Measurements from ENCODE around the gene SCAMP4. TPM values are rescaled to one million over a fixed set of nuclear protein-coding genes. Genes with fewer than 3 reads are reported as not detected.

The SCAMP4 gene
- total RNA-seq, 3 donors from 2014 or later = 41.4 to 66.6 (median 44.6) TPM

GRCh38 chr19:1863638-1864479, 41.3 kb upstream of the SCAMP4 start:
- no peak for TF ChIP-seq POLR2A (IDR thresholded peaks at IDR 0.05)
- TF ChIP-seq POLR2AphosphoS5 (IDR thresholded peaks at IDR 0.05) = peak in 1 of 3 donors; percentile 23
- TF ChIP-seq CTCF (IDR thresholded peaks at IDR 0.05) = no peak
- DNase-seq (ENCODE audit: low spot score in 2 of 2) = peak; percentile 87 to 91
- H3K27ac ChIP-seq = peak overlapping the region; percentile 79 to 88
- peaks cover 12 to 30% of the 10 kb centered on the region in 2 donors for H3K4me1 ChIP-seq
- H3K36me3 ChIP-seq = no peaks in the 10 kb centered on the region
- peak overlapping the region; percentile 72 to 98 (median 72) for H3K4me3 ChIP-seq
- intact Hi-C loops (cut with DNase I; ENCODE audit: low total_unique reads) = no loop called here
- no peaks in the 10 kb centered on the region for H3K27me3 ChIP-seq
- no peaks in the 10 kb centered on the region for H3K9me3 ChIP-seq

GRCh38 chr19:1864480-1865171, 40.6 kb upstream of the SCAMP4 start:
- Histone ChIP-seq H3K4me1 (peaks cover 12 to 28% of the 10 kb centered on the region in 2 donors), H3K4me3 (peak overlapping the region; percentile 72 to 98 (median 72)), H3K36me3 (no peaks in the 10 kb centered on the region), H3K27ac (peak overlapping the region; percentile 79 to 88), H3K27me3 (no peaks in the 10 kb centered on the region), H3K9me3 (no peaks in the 10 kb centered on the region)
- intact Hi-C loops (cut with DNase I; ENCODE audit: low total_unique reads) = no loop called here
- TF ChIP-seq POLR2AphosphoS5 (IDR thresholded peaks at IDR 0.05) (peak in 1 of 3 donors; percentile 0), CTCF (IDR thresholded peaks at IDR 0.05) (peak; percentile 63 to 74 (median 68)), POLR2A (IDR thresholded peaks at IDR 0.05) (peak; percentile 12)
- DNase-seq (ENCODE audit: low spot score in 2 of 2) = peak in 1 of 2 donors; percentile 76

DNA sequence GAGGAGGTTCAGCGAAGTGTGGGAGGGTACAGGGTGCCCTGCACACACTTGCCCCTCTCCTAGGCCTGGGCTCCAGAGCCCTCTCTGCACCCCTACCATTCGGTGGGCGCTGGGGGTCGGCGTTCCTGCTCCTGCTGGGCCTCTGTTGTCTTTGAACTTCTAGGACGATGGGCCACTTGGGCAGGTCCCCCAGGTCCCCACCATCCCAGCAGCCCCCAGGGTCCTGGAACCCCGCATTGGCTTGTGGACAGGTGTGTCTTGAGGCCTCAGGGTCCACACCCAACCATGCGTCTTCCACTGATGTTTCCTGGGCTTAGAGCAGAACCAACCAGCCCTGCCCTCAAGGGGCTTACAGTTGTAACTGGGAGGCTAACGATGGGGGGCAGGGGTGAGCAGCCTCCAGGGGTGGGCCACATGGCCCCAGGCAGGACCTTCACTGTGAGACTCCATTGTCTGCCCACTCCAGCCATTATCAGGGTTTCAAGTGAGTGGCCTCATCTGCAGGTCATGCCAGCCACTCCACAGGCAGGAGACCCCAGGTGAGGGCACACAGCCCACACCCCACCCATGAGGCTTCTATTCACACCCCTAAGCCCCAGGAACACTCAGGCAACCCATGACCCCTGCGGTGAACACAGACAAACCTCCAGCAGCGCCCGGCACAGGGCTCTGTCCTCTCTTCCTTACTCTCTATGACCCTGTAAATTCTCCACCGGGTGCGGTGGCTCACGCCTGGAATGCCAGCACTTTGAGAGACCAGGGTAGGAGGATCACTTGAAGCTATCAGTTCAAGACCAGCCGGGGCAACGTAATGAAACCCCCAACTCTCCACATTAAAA, 39.8 kb upstream of the SCAMP4 start:
- Histone ChIP-seq H3K27me3 (no peaks in the 10 kb centered on the region), H3K27ac (peak overlapping the region; percentile 79 to 88), H3K4me3 (peak overlapping the region in 2 of 3 donors; percentile 72 to 98), H3K9me3 (no peaks in the 10 kb centered on the region), H3K4me1 (peaks cover 10 to 20% of the 10 kb centered on the region in 2 donors), H3K36me3 (no peaks in the 10 kb centered on the region)
- no peak for DNase-seq (ENCODE audit: low spot score in 2 of 2)
- TF ChIP-seq POLR2A (IDR thresholded peaks at IDR 0.05) = no peak
- no peak for TF ChIP-seq CTCF (IDR thresholded peaks at IDR 0.05)
- TF ChIP-seq POLR2AphosphoS5 (IDR thresholded peaks at IDR 0.05) = no peak
- intact Hi-C loops (cut with DNase I; ENCODE audit: low total_unique reads) = no loop called here

GRCh38 chr19:1866693-1867348, 38.4 kb upstream of the SCAMP4 start:
- Histone ChIP-seq H3K4me3 (no peak overlapping the region), H3K9me3 (no peaks in the 10 kb centered on the region), H3K4me1 (peaks cover 0 to 6% of the 10 kb centered on the region in 2 donors), H3K27ac (no peak overlapping the region), H3K36me3 (no peaks in the 10 kb centered on the region), H3K27me3 (no peaks in the 10 kb centered on the region)
- intact Hi-C loops (cut with DNase I; ENCODE audit: low total_unique reads) = no loop called here
- no peak for DNase-seq (ENCODE audit: low spot score in 2 of 2)
- TF ChIP-seq POLR2A (IDR thresholded peaks at IDR 0.05) = no peak
- no peak for TF ChIP-seq POLR2AphosphoS5 (IDR thresholded peaks at IDR 0.05)
- no peak for TF ChIP-seq CTCF (IDR thresholded peaks at IDR 0.05)
